ENCODE measurements around the gene ATP6V0B.

DNA sequence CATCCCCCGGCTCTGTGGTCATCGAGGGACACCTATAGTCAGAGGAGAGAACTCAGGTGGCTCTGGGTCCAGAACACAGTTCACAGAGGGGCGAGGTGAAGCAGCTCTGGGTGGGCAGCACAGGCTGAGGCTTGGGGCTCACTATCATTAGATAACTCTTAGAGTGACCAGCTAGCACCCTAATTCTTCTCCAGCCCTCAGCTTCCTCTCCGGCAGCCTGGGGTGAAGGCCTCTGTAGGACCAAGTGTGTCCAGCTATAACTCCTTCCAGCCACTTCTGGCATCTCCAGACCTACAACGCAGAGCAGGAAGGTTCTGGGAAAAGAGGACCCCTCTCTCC, 39.8 kb upstream of the ATP6V0B start:
- TF ChIP-seq POLR2AphosphoS5 (IDR thresholded peaks at IDR 0.05) = no peak
- TF ChIP-seq, protein P1, sequence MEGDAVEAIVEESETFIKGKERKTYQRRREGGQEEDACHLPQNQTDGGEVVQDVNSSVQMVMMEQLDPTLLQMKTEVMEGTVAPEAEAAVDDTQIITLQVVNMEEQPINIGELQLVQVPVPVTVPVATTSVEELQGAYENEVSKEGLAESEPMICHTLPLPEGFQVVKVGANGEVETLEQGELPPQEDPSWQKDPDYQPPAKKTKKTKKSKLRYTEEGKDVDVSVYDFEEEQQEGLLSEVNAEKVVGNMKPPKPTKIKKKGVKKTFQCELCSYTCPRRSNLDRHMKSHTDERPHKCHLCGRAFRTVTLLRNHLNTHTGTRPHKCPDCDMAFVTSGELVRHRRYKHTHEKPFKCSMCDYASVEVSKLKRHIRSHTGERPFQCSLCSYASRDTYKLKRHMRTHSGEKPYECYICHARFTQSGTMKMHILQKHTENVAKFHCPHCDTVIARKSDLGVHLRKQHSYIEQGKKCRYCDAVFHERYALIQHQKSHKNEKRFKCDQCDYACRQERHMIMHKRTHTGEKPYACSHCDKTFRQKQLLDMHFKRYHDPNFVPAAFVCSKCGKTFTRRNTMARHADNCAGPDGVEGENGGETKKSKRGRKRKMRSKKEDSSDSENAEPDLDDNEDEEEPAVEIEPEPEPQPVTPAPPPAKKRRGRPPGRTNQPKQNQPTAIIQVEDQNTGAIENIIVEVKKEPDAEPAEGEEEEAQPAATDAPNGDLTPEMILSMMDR (IDR thresholded peaks at IDR 0.05) = no peak
- TF ChIP-seq POLR2A (IDR thresholded peaks at IDR 0.05) = no peak
- no peak for TF ChIP-seq EP300 (IDR thresholded peaks at IDR 0.05; ENCODE audit: low read depth)
